Measurements from ENCODE around the gene FANCD2. TPM values are rescaled to one million over a fixed set of nuclear protein-coding genes. Genes with fewer than 3 reads are reported as not detected.
"Not testable (repeated sequence)": the region's sequence is repeated elsewhere in the genome, so short reads cannot be mapped to it uniquely, and the experiment has no call there.

FANCD2 gene
- total and polyA plus RNA-seq, 10 donors = 9.3 to 20.2 (median 13.6) TPM

DNA sequence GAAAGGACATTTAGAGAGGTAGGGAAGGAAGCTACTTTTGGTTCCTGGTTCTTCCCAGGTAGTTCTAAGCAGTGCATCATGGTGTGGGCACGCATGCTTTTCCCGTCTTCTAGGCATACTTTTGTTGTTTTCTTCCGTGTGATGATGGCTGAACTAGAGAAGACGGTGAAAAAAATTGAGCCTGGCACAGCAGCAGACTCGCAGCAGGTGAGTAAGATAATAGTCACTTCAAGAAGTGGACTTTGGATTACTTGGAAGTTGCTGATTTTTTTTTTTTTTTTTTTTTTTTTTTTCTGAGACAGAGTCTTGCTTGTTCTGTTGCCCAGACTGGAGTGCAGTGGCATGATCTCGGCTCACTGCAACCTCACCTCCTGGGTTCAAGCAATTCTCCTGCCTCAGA, 63.9 kb downstream of the FANCD2 start:
- H3K4me3 ChIP-seq = no peak overlapping the region

DNA sequence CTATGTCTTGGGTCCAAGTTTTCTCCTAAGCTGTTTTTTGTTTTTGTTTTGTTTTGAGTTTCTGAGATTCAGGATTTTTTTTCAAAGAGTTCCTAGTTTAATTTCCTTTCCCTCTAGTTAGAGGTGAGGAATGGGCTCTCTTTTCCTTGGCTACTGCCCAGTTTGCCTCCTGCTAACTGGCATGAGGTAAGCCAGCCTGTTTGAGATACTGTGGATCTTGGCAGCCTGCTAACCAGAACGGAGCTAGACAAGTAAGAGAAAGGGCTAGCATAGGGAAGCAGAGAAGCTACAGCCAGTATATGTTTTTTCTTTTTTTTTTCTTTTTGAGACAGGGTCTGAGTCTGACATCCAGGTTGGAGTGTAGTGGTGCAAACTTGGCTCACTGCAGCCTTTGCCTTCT, 64.5 kb downstream of the FANCD2 start:
- H3K9me3 ChIP-seq; intact Hi-C loops (cut with DNase I; ENCODE audit: low total_unique reads); DNase-seq; H3K4me1 ChIP-seq; H3K4me3 ChIP-seq; H3K27me3 ChIP-seq (replicated peaks in 1 of 7); H3K27ac ChIP-seq: not testable (repeated sequence)
- H3K36me3 ChIP-seq = peaks cover 0 to 94% (median 4%) of the 10 kb centered on the region in 6 donors
- 93% methylated on average over 1 of the region's 1 CpG; no CpG with 5 or more reads in 4 of the 5 donors for WGBS, 5 donors

More for the DNA sequence above, 63.9 kb downstream of the FANCD2 start:
- intact Hi-C loops (cut with DNase I; ENCODE audit: low total_unique reads) = no loop called here
- DNase-seq = no peak
- Histone ChIP-seq H3K36me3 (peaks cover 0 to 94% (median 4%) of the 10 kb centered on the region in 6 donors), H3K27me3 (replicated peaks in 1 of 7) (no peaks in the 10 kb centered on the region), H3K4me1 (no peaks in the 10 kb centered on the region), H3K9me3 (no peaks in the 10 kb centered on the region), H3K27ac (no peak overlapping the region)
- TF ChIP-seq POLR2A (IDR thresholded peaks at IDR 0.05) (no peak), POLR2AphosphoS5 (IDR thresholded peaks at IDR 0.05) (no peak)
- TF ChIP-seq, protein P1, sequence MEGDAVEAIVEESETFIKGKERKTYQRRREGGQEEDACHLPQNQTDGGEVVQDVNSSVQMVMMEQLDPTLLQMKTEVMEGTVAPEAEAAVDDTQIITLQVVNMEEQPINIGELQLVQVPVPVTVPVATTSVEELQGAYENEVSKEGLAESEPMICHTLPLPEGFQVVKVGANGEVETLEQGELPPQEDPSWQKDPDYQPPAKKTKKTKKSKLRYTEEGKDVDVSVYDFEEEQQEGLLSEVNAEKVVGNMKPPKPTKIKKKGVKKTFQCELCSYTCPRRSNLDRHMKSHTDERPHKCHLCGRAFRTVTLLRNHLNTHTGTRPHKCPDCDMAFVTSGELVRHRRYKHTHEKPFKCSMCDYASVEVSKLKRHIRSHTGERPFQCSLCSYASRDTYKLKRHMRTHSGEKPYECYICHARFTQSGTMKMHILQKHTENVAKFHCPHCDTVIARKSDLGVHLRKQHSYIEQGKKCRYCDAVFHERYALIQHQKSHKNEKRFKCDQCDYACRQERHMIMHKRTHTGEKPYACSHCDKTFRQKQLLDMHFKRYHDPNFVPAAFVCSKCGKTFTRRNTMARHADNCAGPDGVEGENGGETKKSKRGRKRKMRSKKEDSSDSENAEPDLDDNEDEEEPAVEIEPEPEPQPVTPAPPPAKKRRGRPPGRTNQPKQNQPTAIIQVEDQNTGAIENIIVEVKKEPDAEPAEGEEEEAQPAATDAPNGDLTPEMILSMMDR (IDR thresholded peaks at IDR 0.05 in 8 of 11, conservative IDR thresholded peaks at IDR 0.05 in 3 of 11) = no peak
- WGBS, 5 donors = 95 to 99% (median 98%) methylated on average over 6 of the region's 6 CpGs

DNA sequence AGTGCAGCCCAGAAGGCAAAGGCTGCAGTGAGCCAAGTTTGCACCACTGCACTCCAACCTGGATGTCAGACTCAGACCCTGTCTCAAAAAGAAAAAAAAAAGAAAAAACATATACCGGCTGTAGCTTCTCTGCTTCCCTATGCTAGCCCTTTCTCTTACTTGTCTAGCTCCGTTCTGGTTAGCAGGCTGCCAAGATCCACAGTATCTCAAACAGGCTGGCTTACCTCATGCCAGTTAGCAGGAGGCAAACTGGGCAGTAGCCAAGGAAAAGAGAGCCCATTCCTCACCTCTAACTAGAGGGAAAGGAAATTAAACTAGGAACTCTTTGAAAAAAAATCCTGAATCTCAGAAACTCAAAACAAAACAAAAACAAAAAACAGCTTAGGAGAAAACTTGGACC, 65.2 kb downstream of the FANCD2 start:
- H3K27me3 ChIP-seq (replicated peaks in 1 of 7); H3K9me3 ChIP-seq; H3K4me3 ChIP-seq; intact Hi-C loops (cut with DNase I; ENCODE audit: low total_unique reads); H3K4me1 ChIP-seq; DNase-seq; H3K27ac ChIP-seq: not testable (repeated sequence)
- 94 to 100% (median 100%) methylated on average over 1 to 2 of the region's 2 CpGs for WGBS, 5 donors
- peaks cover 0 to 94% (median 4%) of the 10 kb centered on the region in 6 donors for H3K36me3 ChIP-seq

DNA sequence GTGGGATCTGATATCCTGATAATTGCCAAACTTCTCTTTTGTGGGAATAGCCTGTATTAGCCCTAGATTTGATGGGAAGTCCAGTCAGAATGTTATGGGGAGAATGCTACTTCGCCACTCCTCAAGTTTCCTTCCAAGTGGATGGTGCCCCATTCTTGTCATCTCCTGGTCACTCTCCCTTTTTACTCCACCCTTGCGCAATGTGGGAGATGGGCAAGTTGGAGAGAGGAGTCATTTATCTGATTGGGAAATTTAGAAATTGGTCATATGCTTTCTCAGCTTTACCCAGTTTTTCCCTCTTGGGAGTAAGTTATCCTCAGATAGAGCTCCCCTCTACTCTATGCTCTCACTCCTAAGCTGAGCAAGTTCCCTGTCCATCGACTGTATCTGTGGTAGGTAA, 67.4 kb downstream of the FANCD2 start:
- no peak overlapping the region for H3K27ac ChIP-seq
- no peaks in the 10 kb centered on the region for H3K4me1 ChIP-seq
- TF ChIP-seq POLR2A (IDR thresholded peaks at IDR 0.05) (no peak), POLR2AphosphoS5 (IDR thresholded peaks at IDR 0.05) (no peak)
- TF ChIP-seq, protein P1 (IDR thresholded peaks at IDR 0.05 in 8 of 11, conservative IDR thresholded peaks at IDR 0.05 in 3 of 11) = no peak
- intact Hi-C loops (cut with DNase I; ENCODE audit: low total_unique reads) = no loop called here
- no peaks in the 10 kb centered on the region for H3K27me3 ChIP-seq (replicated peaks in 1 of 7)
- H3K36me3 ChIP-seq = peaks cover 0 to 92% (median 4%) of the 10 kb centered on the region in 6 donors
- 95 to 99% (median 97%) methylated on average over 3 of the region's 3 CpGs for WGBS, 5 donors
- no peaks in the 10 kb centered on the region for H3K9me3 ChIP-seq
- no peak for DNase-seq
- H3K4me3 ChIP-seq = no peak overlapping the region

DNA sequence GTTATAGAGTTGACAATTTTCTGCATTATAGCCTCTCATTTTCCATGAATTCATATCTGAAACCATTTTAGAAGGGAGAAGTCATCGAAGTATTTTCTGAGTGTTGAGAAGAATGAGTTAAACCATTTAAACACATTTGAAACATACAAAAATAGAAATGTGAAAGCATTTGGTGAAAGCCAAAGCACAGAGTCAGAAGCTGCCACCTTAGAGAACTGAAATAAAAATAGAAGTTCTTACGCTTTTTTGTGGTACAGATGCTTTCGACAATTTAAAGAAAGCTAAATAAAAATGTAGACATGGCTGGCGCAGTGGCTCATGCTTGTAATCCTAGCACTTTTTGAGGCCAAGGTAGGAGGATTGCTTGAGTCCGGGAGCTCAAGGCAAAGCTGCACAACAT, 72.8 kb downstream of the FANCD2 start:
- Histone ChIP-seq H3K4me3 (no peak overlapping the region), H3K27me3 (replicated peaks in 1 of 7) (no peaks in the 10 kb centered on the region), H3K4me1 (no peaks in the 10 kb centered on the region), H3K36me3 (peaks cover 0 to 82% (median 0%) of the 10 kb centered on the region in 6 donors), H3K9me3 (no peaks in the 10 kb centered on the region), H3K27ac (no peak overlapping the region)
- TF ChIP-seq, protein P1 (IDR thresholded peaks at IDR 0.05 in 8 of 11, conservative IDR thresholded peaks at IDR 0.05 in 3 of 11) = no peak
- no peak for TF ChIP-seq POLR2AphosphoS5 (IDR thresholded peaks at IDR 0.05)
- TF ChIP-seq POLR2A (IDR thresholded peaks at IDR 0.05) = no peak
- DNase-seq = no peak
- intact Hi-C loops (cut with DNase I; ENCODE audit: low total_unique reads) = no loop called here
- WGBS, 5 donors = 92 to 97% (median 96%) methylated on average over 5 of the region's 5 CpGs
